Effector memory CD8-positive, alpha-beta T cell (primary cell): ENCODE measurements around the gene DPY30.

Experiments used
- ATAC-seq: fragments of 150-1000 bp; cut with Tn5 transposase; replicated peaks from 2 replicates; pipeline ENCODE4 v1.10.0; 2021; ENCODE audit warnings: mild to moderate bottlenecking, moderate library complexity
- DNase-seq, 3 experiments: peaks; one replicate each; pipeline ENCODE4 v3.0.0; 2021
- H3K27ac Mint-ChIP-seq, 2 donors: one replicate each; pipeline ENCODE4 v1.8.0; 2022; ENCODE audit warnings: mild to moderate bottlenecking in 2 of 2, mixed read lengths in 2 of 2, moderate library complexity in 2 of 2
- H3K27me3 Mint-ChIP-seq, 2 donors: one replicate each; pipeline ENCODE4 v1.8.0; 2022; ENCODE audit warnings: mixed read lengths in 2 of 2
- H3K36me3 Mint-ChIP-seq: one replicate; pipeline ENCODE4 v1.8.0; 2022; ENCODE audit warnings: mild to moderate bottlenecking, moderate library complexity, mixed read lengths; ENCODE audit not compliant: insufficient read depth
- H3K4me1 Mint-ChIP-seq, 2 donors: one replicate each; pipeline ENCODE4 v1.8.0; 2022; ENCODE audit warnings: low read depth in 2 of 2, mixed read lengths in 2 of 2
- H3K4me3 Mint-ChIP-seq, 2 donors: one replicate each; pipeline ENCODE4 v1.8.0; 2022; ENCODE audit warnings: mild to moderate bottlenecking in 2 of 2, mixed read lengths in 2 of 2, moderate library complexity in 2 of 2
- H3K9me3 Mint-ChIP-seq, 2 donors: one replicate each; pipeline ENCODE4 v1.8.0; 2022; ENCODE audit warnings: mixed read lengths in 2 of 2

Gene DPY30

GRCh38 chr2:31979956-31980355 is 59.6 kb downstream of the DPY30 start:
- Mint-ChIP-seq H3K27ac (no peak overlapping the region), H3K4me3 (no peak overlapping the region), H3K9me3 (no peaks in the 10 kb centered on the region), H3K36me3 (peaks cover 6% of the 10 kb centered on the region), H3K27me3 (no peaks in the 10 kb centered on the region), H3K4me1 (peaks cover 18 to 40% of the 10 kb centered on the region in 2 donors)
- DNase-seq: no peak
- ATAC-seq: no peak

GRCh38 chr2:31979018-31979417 is 60.6 kb downstream of the DPY30 start:
- peaks cover 2% of the 10 kb centered on the region for H3K36me3 Mint-ChIP-seq
- ATAC-seq: no peak
- no peak overlapping the region for H3K4me3 Mint-ChIP-seq
- DNase-seq: no peak
- peaks cover 18 to 36% of the 10 kb centered on the region in 2 donors for H3K4me1 Mint-ChIP-seq
- no peaks in the 10 kb centered on the region for H3K27me3 Mint-ChIP-seq
- H3K27ac Mint-ChIP-seq: no peak overlapping the region
- no peaks in the 10 kb centered on the region for H3K9me3 Mint-ChIP-seq

GRCh38 chr2:31978436-31978835 is 61.2 kb downstream of the DPY30 start:
- H3K36me3 Mint-ChIP-seq: no peaks in the 10 kb centered on the region
- no peaks in the 10 kb centered on the region for H3K9me3 Mint-ChIP-seq

More at GRCh38 chr2:31978436-31978835, 61.2 kb downstream of the DPY30 start:
- peaks cover 18 to 34% of the 10 kb centered on the region in 2 donors for H3K4me1 Mint-ChIP-seq
- ATAC-seq (no peak), DNase-seq (no peak)
- H3K4me3 Mint-ChIP-seq: no peak overlapping the region
- no peaks in the 10 kb centered on the region for H3K27me3 Mint-ChIP-seq
- H3K27ac Mint-ChIP-seq: no peak overlapping the region
